Vagina (tissue), 2 donors: ENCODE measurements around the gene TLE3.

ENCODE experiments used
- CTCF ChIP-seq, 3 experiments: fragments of 450-650 bp in 2 of 3; fragments of 200-600 bp in 1 of 3; sonication (generic) in 1 of 3; IDR thresholded peaks; one replicate each; pipeline ENCODE4 v1.5.1; 2017 to 2019; ENCODE audit warnings: antibody characterized with exemption in 3 of 3, mild to moderate bottlenecking in 2 of 3, moderate library complexity in 2 of 3
- POLR2A ChIP-seq, 2 donors: fragments of 450-650 bp; IDR thresholded peaks; one replicate each; pipeline ENCODE4 v1.6.1; 2017; ENCODE audit warnings: antibody characterized with exemption in 2 of 2, mild to moderate bottlenecking in 2 of 2, moderate library complexity in 2 of 2

DNA sequence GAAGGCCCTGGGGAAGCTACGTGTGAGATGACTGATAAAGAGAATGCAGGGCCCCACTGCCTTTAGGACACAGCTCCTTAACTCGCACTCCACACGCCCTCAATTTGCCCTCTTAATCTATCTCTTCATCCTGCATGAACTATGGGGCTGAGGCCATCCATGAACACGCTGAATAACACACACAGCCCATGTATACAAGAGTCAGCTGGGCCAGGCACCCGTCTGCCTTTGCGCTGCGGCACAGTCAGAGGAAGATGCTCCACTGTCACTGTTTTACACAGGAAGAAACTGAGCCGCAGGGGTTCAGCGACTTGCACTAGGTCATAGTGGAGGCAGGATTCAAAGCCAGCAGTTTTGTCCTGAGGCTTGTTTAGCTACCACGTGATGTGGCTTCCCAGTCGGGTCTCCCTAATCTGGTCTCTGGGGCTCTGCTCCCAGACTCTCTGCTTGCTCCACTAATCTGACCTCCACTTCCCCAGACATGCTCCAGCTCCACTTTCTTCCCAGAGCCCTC lies 43.9 kb downstream of the TLE3 start:
- no peak for TF ChIP-seq CTCF (IDR thresholded peaks at IDR 0.05)
- TF ChIP-seq POLR2A (IDR thresholded peaks at IDR 0.05) = no peak
